GM19025 (cell line): Measurements from ENCODE around the gene UBE2E2.
A peak's percentile ranks its signal among the peaks of the same experiment; 100 is the strongest.

ENCODE experiments used
- ATAC-seq: cut with Tn5 transposase; IDR thresholded peaks from one replicate; pipeline ENCODE4 v1.9.1; 2021; ENCODE audit warnings: mild to moderate bottlenecking, low read depth, moderate library complexity; ENCODE audit not compliant: unreplicated experiment

The UBE2E2 gene

GRCh38 chr3:23553353-23553752, 350.2 kb downstream of the UBE2E2 start:
- ATAC-seq: peak; percentile 37

- ATAC-seq: no peak
Observed at GRCh38 chr3:23565041-23565775, 362.1 kb downstream of the UBE2E2 start.

- ATAC-seq: no peak
Observed at GRCh38 chr3:23566499-23566898, 363.4 kb downstream of the UBE2E2 start.

GRCh38 chr3:23567917-23568316, 364.8 kb downstream of the UBE2E2 start:
- ATAC-seq: no peak

- no peak for ATAC-seq
Observed at GRCh38 chr3:23573827-23574226, 370.7 kb downstream of the UBE2E2 start.

DNA sequence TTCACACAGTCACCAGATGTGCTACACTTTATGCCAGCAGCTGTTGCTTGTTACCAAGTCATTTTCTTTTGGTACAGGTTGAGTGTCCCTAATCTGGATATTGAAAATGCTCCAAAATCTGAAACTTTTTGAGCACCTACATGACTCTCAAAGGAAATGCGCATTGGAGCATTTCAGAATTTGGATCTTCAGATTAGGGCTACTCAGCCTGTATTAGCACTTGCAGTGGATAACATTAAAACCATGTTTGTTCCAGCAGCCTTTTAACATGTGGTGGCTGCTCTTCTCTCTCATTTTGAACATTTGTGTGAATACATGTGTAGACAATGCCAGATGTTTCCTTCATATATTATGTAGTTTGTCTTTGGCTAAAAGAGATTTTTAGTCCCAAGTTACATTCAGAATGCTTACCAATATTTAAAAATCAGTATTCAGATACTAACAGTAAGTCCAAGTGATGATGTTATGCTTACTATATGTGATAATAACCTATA, 371.7 kb downstream of the UBE2E2 start:
- no peak for ATAC-seq

DNA sequence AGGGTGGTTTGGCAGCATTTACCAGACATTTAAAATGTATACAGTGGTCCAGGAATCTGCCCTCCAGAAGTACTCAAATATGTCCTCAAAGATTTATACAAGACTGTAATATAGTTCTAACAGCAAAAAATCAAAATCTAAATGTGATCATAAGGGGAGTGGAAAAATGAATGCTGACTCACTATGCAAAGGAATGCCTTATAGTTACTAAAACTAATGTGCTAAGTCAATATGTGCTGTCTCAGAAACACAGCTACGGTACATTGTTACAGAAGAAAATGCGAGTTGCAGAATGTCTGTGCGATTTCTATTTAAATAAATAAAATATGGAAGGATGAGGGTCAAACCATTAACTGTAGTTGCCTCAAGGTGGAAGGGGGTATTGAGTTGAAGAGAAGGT, 372.6 kb downstream of the UBE2E2 start:
- ATAC-seq: no peak

DNA sequence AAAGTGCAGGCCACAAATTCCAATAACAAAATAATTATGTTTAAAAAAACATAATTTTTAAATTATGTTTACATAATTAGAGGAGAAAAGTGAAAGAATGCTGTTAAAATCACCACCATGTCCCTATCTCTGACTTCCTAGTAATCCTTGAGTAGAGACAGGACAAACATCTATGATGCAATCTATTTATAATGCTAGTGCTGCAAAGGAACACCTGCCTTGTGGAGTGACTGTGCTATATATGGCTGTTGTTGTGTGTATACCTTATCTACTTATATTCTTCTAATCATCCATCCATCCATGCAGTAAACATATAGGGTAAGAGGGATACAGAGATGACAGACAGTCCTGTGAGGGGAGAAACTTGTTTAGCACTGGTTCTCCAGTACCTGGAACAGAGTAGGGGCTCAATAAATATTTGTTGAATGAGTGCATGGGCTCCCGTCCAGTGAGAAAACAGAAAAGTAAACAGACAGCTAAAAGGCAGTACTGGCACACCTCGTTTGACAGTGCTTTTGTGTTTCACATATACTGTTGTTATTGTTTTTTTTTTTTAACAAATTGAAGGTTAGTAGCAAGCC, 373.3 kb downstream of the UBE2E2 start:
- ATAC-seq: no peak

DNA sequence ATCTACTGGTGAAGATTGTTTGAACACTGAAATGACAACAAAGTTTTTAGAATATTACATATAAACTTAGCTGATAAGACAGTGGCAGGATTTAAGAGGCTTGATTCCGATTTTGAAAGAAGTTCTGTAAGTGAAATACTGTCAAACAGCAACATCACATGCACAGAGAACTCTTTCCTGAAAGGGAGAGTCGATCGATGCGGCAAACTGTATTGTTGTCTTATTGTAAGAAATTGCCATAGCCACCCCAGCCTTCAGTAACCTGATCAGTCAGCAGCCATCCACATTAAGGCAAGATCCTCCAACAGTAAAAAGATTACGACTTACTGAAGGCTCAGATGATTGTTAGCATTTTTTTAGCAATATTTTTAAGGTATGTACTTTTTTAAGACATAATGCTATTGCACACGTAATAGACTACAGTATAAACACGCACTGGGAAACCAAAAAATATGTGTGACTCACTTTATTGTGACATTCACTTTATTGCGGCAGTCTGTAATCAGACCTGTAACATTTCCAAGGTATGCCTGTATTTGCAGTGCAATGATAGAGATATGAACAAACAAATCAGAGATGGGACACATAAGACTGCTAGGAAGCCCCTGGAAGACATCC, 377.1 kb downstream of the UBE2E2 start:
- ATAC-seq: no peak

- no peak for ATAC-seq
Observed at GRCh38 chr3:23583980-23584740, 381.0 kb downstream of the UBE2E2 start.

DNA sequence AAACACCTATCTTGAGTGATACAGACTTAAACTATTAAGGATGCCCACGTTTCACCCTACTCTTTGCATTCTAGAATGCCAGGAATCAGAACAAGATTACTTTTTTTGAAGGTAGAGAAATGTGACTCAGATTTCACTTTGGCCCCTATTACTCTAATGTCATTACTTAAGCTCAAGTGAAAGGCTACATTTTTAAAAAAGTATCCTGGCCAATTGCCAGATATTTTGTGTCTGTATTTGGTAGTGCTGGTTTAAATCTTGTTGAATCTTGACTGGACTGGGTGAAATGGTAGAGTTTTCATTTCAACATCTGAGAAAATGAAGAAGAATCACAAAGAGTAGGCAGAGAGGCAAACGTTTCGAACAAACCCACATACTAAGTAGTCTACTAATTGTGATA, 384.4 kb downstream of the UBE2E2 start:
- no peak for ATAC-seq

- no peak for ATAC-seq
Observed at GRCh38 chr3:23588547-23588946, 385.4 kb downstream of the UBE2E2 start.

DNA sequence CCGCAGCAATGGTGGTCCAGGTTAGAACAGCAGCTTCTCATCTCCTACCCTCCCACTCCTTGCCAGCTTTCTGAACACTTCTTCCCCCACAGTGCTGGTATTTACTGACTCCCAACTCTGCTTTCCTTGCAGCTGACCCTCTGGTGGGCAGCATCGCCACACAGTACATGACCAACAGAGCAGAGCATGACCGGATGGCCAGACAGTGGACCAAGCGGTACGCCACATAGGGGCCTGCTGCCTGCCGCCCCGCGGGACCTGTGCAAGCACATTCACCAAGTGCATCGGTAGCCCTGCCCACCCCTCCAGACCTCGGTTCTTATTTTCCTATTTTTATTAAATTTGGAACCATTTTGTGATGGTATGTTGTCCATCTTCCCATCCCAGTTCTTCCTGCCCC, 386.5 kb downstream of the UBE2E2 start:
- ATAC-seq: no peak

- peak; percentile 56 for ATAC-seq
Observed at GRCh38 chr3:23590424-23591273, 387.5 kb downstream of the UBE2E2 start.

GRCh38 chr3:23591374-23591773, 388.2 kb downstream of the UBE2E2 start:
- ATAC-seq: no peak

- ATAC-seq: peak; percentile 73
Observed at GRCh38 chr3:23592961-23593931, 390.1 kb downstream of the UBE2E2 start.

- no peak for ATAC-seq
Observed at GRCh38 chr3:23594066-23594465, 390.9 kb downstream of the UBE2E2 start.

DNA sequence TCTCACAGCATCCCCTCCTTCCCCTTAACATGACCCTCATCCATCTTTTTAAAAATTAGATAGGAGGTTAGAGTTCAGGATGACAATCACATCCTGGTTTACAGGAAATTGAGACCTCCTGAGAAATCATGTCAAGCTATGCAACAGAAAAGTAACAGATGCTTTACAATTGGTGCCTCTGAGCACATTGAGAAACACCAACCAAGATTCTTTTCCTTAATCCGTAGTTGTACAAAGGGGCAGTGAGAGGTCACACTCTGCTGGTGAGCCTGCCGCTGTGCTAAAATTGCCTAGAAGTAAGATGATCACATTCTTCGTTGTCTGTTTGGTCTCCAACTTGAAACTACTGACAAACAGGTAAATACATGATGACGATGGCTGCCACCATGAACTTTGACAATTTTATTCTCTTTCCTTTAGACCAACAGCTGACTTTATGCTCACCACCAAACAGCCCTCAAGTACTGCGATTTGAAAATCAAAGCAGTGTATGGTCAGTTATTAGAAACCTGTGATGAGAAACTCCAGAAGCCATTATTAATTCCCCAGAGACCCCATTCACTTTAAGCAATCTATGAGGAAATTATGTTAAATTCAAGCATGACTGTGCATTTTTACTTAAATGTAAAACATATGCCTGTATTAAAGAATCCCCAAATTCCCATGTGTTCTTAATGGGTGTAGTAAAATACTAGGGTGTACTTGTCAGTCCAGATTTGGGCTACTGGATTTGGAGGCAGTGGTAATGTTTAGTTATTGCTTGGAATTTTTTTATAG, 392.0 kb downstream of the UBE2E2 start:
- no peak for ATAC-seq
